Measurements from ENCODE around the gene RTP5. TPM values are rescaled to one million over a fixed set of nuclear protein-coding genes. Genes with fewer than 3 reads are reported as not detected.

The RTP5 gene
- total and polyA plus RNA-seq, 2 donors: 0.66 to 3.7 TPM

GRCh38 chr2:241891315-241891987 lies 21.9 kb downstream of the RTP5 start:
- DNase-seq (ENCODE audit: low read depth in 6 of 9, low spot score in 9 of 9): no peak
- WGBS: 98% methylated on average over 27 of the region's 27 CpGs
- Histone ChIP-seq H3K36me3 (ENCODE audit: control insufficient read depth in 2 of 2, insufficient read depth in 2 of 2, low read length in 1 of 2) (peaks cover 19 to 46% of the 10 kb centered on the region in 2 donors), H3K27me3 (ENCODE audit: control insufficient read depth in 2 of 2, insufficient read depth in 1 of 2, low read length in 1 of 2) (no peaks in the 10 kb centered on the region), H3K27ac (ENCODE audit: low read depth in 1 of 2, low read length in 1 of 2) (no peak overlapping the region), H3K4me3 (ENCODE audit: low read length in 2 of 2) (no peak overlapping the region), H3K9me3 (ENCODE audit: control insufficient read depth in 2 of 2, insufficient read depth in 1 of 2, low read length in 1 of 2) (peaks cover 3 to 22% of the 10 kb centered on the region in 2 donors), H3K4me1 (ENCODE audit: control insufficient read depth in 2 of 2, insufficient read depth in 2 of 2, low read length in 2 of 2) (peaks cover 8 to 14% of the 10 kb centered on the region in 2 donors)

DNA sequence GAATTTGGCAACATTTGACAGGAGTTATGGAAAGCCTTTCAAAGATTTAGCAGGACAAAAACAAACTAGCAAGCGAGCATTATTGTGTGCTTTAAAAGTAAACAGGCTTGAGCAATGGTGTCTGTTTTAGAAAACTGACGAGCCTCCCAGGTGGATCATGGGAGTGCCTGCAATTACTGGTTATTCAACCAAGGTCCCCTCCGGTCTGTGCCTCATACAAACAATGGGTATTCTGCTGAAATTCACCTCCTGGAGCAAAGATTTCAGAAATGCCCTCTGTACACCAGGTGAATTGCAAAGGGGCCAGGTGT lies 22.4 kb downstream of the RTP5 start:
- Histone ChIP-seq H3K4me1 (ENCODE audit: control insufficient read depth in 2 of 2, insufficient read depth in 2 of 2, low read length in 2 of 2) (peaks cover 3 to 9% of the 10 kb centered on the region in 2 donors), H3K36me3 (ENCODE audit: control insufficient read depth in 2 of 2, insufficient read depth in 2 of 2, low read length in 1 of 2) (peaks cover 16 to 45% of the 10 kb centered on the region in 2 donors), H3K9me3 (ENCODE audit: control insufficient read depth in 2 of 2, insufficient read depth in 1 of 2, low read length in 1 of 2) (peaks cover 2 to 18% of the 10 kb centered on the region in 2 donors), H3K4me3 (ENCODE audit: low read length in 2 of 2) (no peak overlapping the region), H3K27ac (ENCODE audit: low read depth in 1 of 2, low read length in 1 of 2) (no peak overlapping the region), H3K27me3 (ENCODE audit: control insufficient read depth in 2 of 2, insufficient read depth in 1 of 2, low read length in 1 of 2) (no peaks in the 10 kb centered on the region)
- no peak for DNase-seq (ENCODE audit: low read depth in 6 of 9, low spot score in 9 of 9)
- 96% methylated on average over 3 of the region's 3 CpGs for WGBS

- H3K27ac ChIP-seq (ENCODE audit: low read depth in 1 of 2, low read length in 1 of 2): no peak overlapping the region
- DNase-seq (ENCODE audit: low read depth in 6 of 9, low spot score in 9 of 9): no peak
- 97% methylated on average over 22 of the region's 22 CpGs for WGBS
These were observed 23.0 kb downstream of the RTP5 start for GRCh38 chr2:241892299-241893137.

DNA sequence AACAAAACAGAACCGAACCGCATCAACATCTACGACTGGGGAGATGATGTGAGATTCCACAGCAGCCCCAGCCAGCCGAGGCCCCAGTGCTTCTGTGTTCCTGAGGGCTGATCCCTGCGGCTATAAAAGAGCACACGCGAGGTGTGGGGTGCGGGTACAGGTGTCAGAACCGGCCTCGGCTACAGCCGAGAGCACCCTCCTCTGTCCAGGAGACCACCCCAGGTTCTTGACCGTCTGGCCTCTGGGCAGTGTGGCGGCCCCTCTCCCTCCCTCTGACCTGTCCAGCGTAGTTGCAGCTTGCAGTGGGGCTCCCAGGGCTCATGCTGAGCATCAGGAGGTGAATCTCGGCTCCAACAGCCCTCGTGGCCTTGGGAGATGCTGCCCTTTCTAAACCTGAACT lies 23.7 kb downstream of the RTP5 start:
- peaks cover 0 to 10% of the 10 kb centered on the region in 2 donors for H3K9me3 ChIP-seq (ENCODE audit: control insufficient read depth in 2 of 2, insufficient read depth in 1 of 2, low read length in 1 of 2)
- H3K4me1 ChIP-seq (ENCODE audit: control insufficient read depth in 2 of 2, insufficient read depth in 2 of 2, low read length in 2 of 2): peaks cover 0 to 4% of the 10 kb centered on the region in 2 donors
- H3K27me3 ChIP-seq (ENCODE audit: control insufficient read depth in 2 of 2, insufficient read depth in 1 of 2, low read length in 1 of 2): no peaks in the 10 kb centered on the region
- DNase-seq (ENCODE audit: low read depth in 6 of 9, low spot score in 9 of 9): no peak
- no peak overlapping the region for H3K4me3 ChIP-seq (ENCODE audit: low read length in 2 of 2)
- 97% methylated on average over 16 of the region's 16 CpGs for WGBS
- H3K36me3 ChIP-seq (ENCODE audit: control insufficient read depth in 2 of 2, insufficient read depth in 2 of 2, low read length in 1 of 2): peaks cover 14 to 47% of the 10 kb centered on the region in 2 donors
- H3K27ac ChIP-seq (ENCODE audit: low read depth in 1 of 2, low read length in 1 of 2): no peak overlapping the region

More at GRCh38 chr2:241892299-241893137, 23.0 kb downstream of the RTP5 start:
- Histone ChIP-seq H3K4me1 (ENCODE audit: control insufficient read depth in 2 of 2, insufficient read depth in 2 of 2, low read length in 2 of 2) (peaks cover 0 to 6% of the 10 kb centered on the region in 2 donors), H3K27me3 (ENCODE audit: control insufficient read depth in 2 of 2, insufficient read depth in 1 of 2, low read length in 1 of 2) (no peaks in the 10 kb centered on the region), H3K4me3 (ENCODE audit: low read length in 2 of 2) (no peak overlapping the region), H3K9me3 (ENCODE audit: control insufficient read depth in 2 of 2, insufficient read depth in 1 of 2, low read length in 1 of 2) (peaks cover 0 to 14% of the 10 kb centered on the region in 2 donors), H3K36me3 (ENCODE audit: control insufficient read depth in 2 of 2, insufficient read depth in 2 of 2, low read length in 1 of 2) (peaks cover 14 to 47% of the 10 kb centered on the region in 2 donors)

GRCh38 chr2:241894056-241894641 lies 24.6 kb downstream of the RTP5 start:
- peaks cover 11 to 54% of the 10 kb centered on the region in 2 donors for H3K36me3 ChIP-seq (ENCODE audit: control insufficient read depth in 2 of 2, insufficient read depth in 2 of 2, low read length in 1 of 2)
- WGBS: 94% methylated on average over 23 of the region's 23 CpGs
- H3K27ac ChIP-seq (ENCODE audit: low read depth in 1 of 2, low read length in 1 of 2): no peak overlapping the region
- peaks cover 0 to 2% of the 10 kb centered on the region in 2 donors for H3K4me1 ChIP-seq (ENCODE audit: control insufficient read depth in 2 of 2, insufficient read depth in 2 of 2, low read length in 2 of 2)
- H3K27me3 ChIP-seq (ENCODE audit: control insufficient read depth in 2 of 2, insufficient read depth in 1 of 2, low read length in 1 of 2): no peaks in the 10 kb centered on the region
- peaks cover 0 to 6% of the 10 kb centered on the region in 2 donors for H3K9me3 ChIP-seq (ENCODE audit: control insufficient read depth in 2 of 2, insufficient read depth in 1 of 2, low read length in 1 of 2)
- H3K4me3 ChIP-seq (ENCODE audit: low read length in 2 of 2): no peak overlapping the region
- no peak for DNase-seq (ENCODE audit: low read depth in 6 of 9, low spot score in 9 of 9)

GRCh38 chr2:241894681-241895426 lies 25.3 kb downstream of the RTP5 start:
- H3K4me3 ChIP-seq (ENCODE audit: low read length in 2 of 2): no peak overlapping the region
- H3K27ac ChIP-seq (ENCODE audit: low read depth in 1 of 2, low read length in 1 of 2): no peak overlapping the region
- H3K27me3 ChIP-seq (ENCODE audit: control insufficient read depth in 2 of 2, insufficient read depth in 1 of 2, low read length in 1 of 2): no peaks in the 10 kb centered on the region
- H3K36me3 ChIP-seq (ENCODE audit: control insufficient read depth in 2 of 2, insufficient read depth in 2 of 2, low read length in 1 of 2): peaks cover 8 to 51% of the 10 kb centered on the region in 2 donors
- peaks cover 0 to 6% of the 10 kb centered on the region in 2 donors for H3K9me3 ChIP-seq (ENCODE audit: control insufficient read depth in 2 of 2, insufficient read depth in 1 of 2, low read length in 1 of 2)
- H3K4me1 ChIP-seq (ENCODE audit: control insufficient read depth in 2 of 2, insufficient read depth in 2 of 2, low read length in 2 of 2): peaks cover 0 to 2% of the 10 kb centered on the region in 2 donors
- 95% methylated on average over 28 of the region's 28 CpGs for WGBS
- no peak for DNase-seq (ENCODE audit: low read depth in 6 of 9, low spot score in 9 of 9)

DNA sequence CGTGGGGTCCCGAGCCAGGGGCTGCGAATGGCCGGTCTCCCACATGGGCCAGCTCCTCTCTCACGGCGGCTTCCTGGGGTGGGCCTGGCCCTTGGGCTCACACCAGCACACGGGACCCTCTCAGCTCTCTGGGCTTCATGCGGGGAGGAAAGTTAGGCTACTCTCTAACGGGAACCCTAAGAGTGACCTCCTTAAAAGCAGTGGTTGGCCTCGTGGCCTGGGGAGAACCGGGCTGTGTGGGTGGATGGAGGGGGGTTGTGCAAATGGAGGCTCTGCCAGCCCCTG lies 25.8 kb downstream of the RTP5 start:
- Histone ChIP-seq H3K36me3 (ENCODE audit: control insufficient read depth in 2 of 2, insufficient read depth in 2 of 2, low read length in 1 of 2) (peaks cover 8 to 48% of the 10 kb centered on the region in 2 donors), H3K27ac (ENCODE audit: low read depth in 1 of 2, low read length in 1 of 2) (no peak overlapping the region), H3K4me3 (ENCODE audit: low read length in 2 of 2) (no peak overlapping the region), H3K27me3 (ENCODE audit: control insufficient read depth in 2 of 2, insufficient read depth in 1 of 2, low read length in 1 of 2) (no peaks in the 10 kb centered on the region), H3K4me1 (ENCODE audit: control insufficient read depth in 2 of 2, insufficient read depth in 2 of 2, low read length in 2 of 2) (peaks cover 0 to 6% of the 10 kb centered on the region in 2 donors), H3K9me3 (ENCODE audit: control insufficient read depth in 2 of 2, insufficient read depth in 1 of 2, low read length in 1 of 2) (peaks cover 0 to 6% of the 10 kb centered on the region in 2 donors)
- 97% methylated on average over 11 of the region's 11 CpGs for WGBS
- DNase-seq (ENCODE audit: low read depth in 6 of 9, low spot score in 9 of 9): no peak

GRCh38 chr2:241895712-241896641 lies 26.4 kb downstream of the RTP5 start:
- Histone ChIP-seq H3K36me3 (ENCODE audit: control insufficient read depth in 2 of 2, insufficient read depth in 2 of 2, low read length in 1 of 2) (peaks cover 8 to 42% of the 10 kb centered on the region in 2 donors), H3K9me3 (ENCODE audit: control insufficient read depth in 2 of 2, insufficient read depth in 1 of 2, low read length in 1 of 2) (peaks cover 0 to 6% of the 10 kb centered on the region in 2 donors), H3K4me3 (ENCODE audit: low read length in 2 of 2) (no peak overlapping the region), H3K27ac (ENCODE audit: low read depth in 1 of 2, low read length in 1 of 2) (no peak overlapping the region), H3K27me3 (ENCODE audit: control insufficient read depth in 2 of 2, insufficient read depth in 1 of 2, low read length in 1 of 2) (no peaks in the 10 kb centered on the region), H3K4me1 (ENCODE audit: control insufficient read depth in 2 of 2, insufficient read depth in 2 of 2, low read length in 2 of 2) (peaks cover 0 to 8% of the 10 kb centered on the region in 2 donors)
- DNase-seq (ENCODE audit: low read depth in 6 of 9, low spot score in 9 of 9): no peak
- WGBS: 94% methylated on average over 26 of the region's 26 CpGs

Data from thymus (tissue), 11 donors.